T-cell (primary cell): ENCODE measurements around the gene HHAT. TPM values are rescaled to one million over a fixed set of nuclear protein-coding genes. Genes with fewer than 3 reads are reported as not detected.

ENCODE experiments used
- ATAC-seq, 4 experiments: fragments of 200-7000 bp in 3 of 4; fragments of 150-1000 bp in 1 of 4; cut with Tn5 transposase; replicated peaks in 1 of 4; 1 replicate in 3 of 4; 2 replicates in 1 of 4; pipeline ENCODE4 v1.10.0; 2021; ENCODE audit warnings: moderate library complexity in 3 of 4, mild to moderate bottlenecking in 2 of 4, moderate number of reproducible peaks in 1 of 4
- CTCF ChIA-PET, 2 donors: fragments of 300-600 bp; sonication (Branson Sonifier 250); formaldehyde crosslinking; loops; one replicate each; lab custom pipeline; 2022; ENCODE audit warnings: antibody characterized with exemption in 2 of 2; lab: Charles Lee
- POLR2A ChIA-PET, 2 donors: fragments of 300-600 bp; sonication (Branson Sonifier 250); formaldehyde crosslinking; loops; one replicate each; lab custom pipeline; 2022; ENCODE audit warnings: antibody characterized with exemption in 2 of 2; lab: Charles Lee
- DNase-seq, 35 experiments: peaks; one replicate each; pipeline versions ENCODE4 v3.0.0 to v3.0.0-alpha.2; 2013 to 2023
- H3K27ac ChIP-seq: one replicate; pipeline ENCODE4 v1.5.1; 2013; ENCODE audit warnings: low read length
- H3K27me3 ChIP-seq, 2 experiments: replicated peaks in 1 of 2; 1 replicate in 1 of 2; 2 replicates in 1 of 2; pipeline versions ENCODE4 v1.6.1 to v1.7.0; 2013; ENCODE audit warnings: low read length in 1 of 2, mixed read lengths in 1 of 2; ENCODE audit not compliant: control insufficient read depth in 2 of 2, insufficient read depth in 2 of 2; ENCODE audit errors: extremely low read depth in 1 of 2
- H3K36me3 ChIP-seq, 2 donors: 1 replicate in 1 of 2; 2 replicates in 1 of 2; pipeline versions ENCODE4 v1.6.1 to v1.7.0; 2013; ENCODE audit warnings: low read length in 1 of 2; ENCODE audit not compliant: control insufficient read depth in 2 of 2, insufficient read depth in 1 of 2; ENCODE audit errors: extremely low read depth in 1 of 2
- H3K4me1 ChIP-seq, 2 experiments: 1 replicate in 1 of 2; 2 replicates in 1 of 2; pipeline versions ENCODE4 v1.6.1 to v1.7.0; 2013; ENCODE audit warnings: low read length in 2 of 2, mixed read lengths in 1 of 2; ENCODE audit not compliant: insufficient read depth in 2 of 2, control insufficient read depth in 1 of 2; ENCODE audit errors: extremely low read depth in 1 of 2
- H3K4me3 ChIP-seq, 2 donors: 1 replicate in 1 of 2; 2 replicates in 1 of 2; pipeline versions ENCODE4 v1.5.1 to v1.7.0; 2013; ENCODE audit warnings: mild to moderate bottlenecking in 2 of 2, low read length in 1 of 2, moderate library complexity in 1 of 2; ENCODE audit not compliant: control insufficient read depth in 1 of 2; ENCODE audit errors: extremely low read depth in 1 of 2
- H3K9me3 ChIP-seq: 2 replicates; pipeline ENCODE4 v1.7.0; 2013
- H3K27ac Mint-ChIP-seq, 2 donors: one replicate each; pipeline ENCODE4 v1.8.0; 2020 to 2021; ENCODE audit warnings: mild to moderate bottlenecking in 2 of 2, mixed read lengths in 2 of 2
- H3K27me3 Mint-ChIP-seq, 2 donors: one replicate each; pipeline ENCODE4 v1.8.0; 2021 to 2022; ENCODE audit warnings: mixed read lengths in 2 of 2
- H3K36me3 Mint-ChIP-seq: one replicate; pipeline ENCODE4 v1.8.0; 2021; ENCODE audit warnings: mixed read lengths
- H3K4me1 Mint-ChIP-seq, 3 donors: one replicate each; pipeline ENCODE4 v1.8.0; 2020 to 2022; ENCODE audit warnings: mixed read lengths in 3 of 3, mild to moderate bottlenecking in 1 of 3
- H3K4me3 Mint-ChIP-seq, 3 donors: one replicate each; pipeline ENCODE4 v1.8.0; 2020 to 2022; ENCODE audit warnings: mild to moderate bottlenecking in 3 of 3, mixed read lengths in 3 of 3, moderate library complexity in 3 of 3
- H3K9me3 Mint-ChIP-seq, 3 donors: one replicate each; pipeline ENCODE4 v1.8.0; 2020 to 2022; ENCODE audit warnings: mixed read lengths in 3 of 3
- WGBS: methylation state at CpG from one replicate; pipeline ENCODE4 v1.1.5; 2013; ENCODE audit warnings: missing lambda C conversion rate; ENCODE audit not compliant: insufficient coverage; 5-methylcytosine and 5-hydroxymethylcytosine counted together
- total RNA-seq, 35 experiments: library from RNA in 6 of 35; stranded (reverse) in 6 of 35; fragments of 120-200 nt in 1 of 35; gene quantifications; one replicate each; pipeline versions ENCODE4 v1.2.1 to v1.2.4 and lab custom pipeline; 2013 to 2026

HHAT gene
- total RNA-seq, 5 donors from 2014 or later (not counting 1 experiment from before 2014, with no cell fraction given) = 2.2 to 7.9 (median 4.1) TPM

- no peaks in the 10 kb centered on the region for H3K36me3 ChIP-seq
- Mint-ChIP-seq H3K4me3 (no peak overlapping the region), H3K4me1 (no peaks in the 10 kb centered on the region), H3K27ac (no peak overlapping the region), H3K9me3 (no peaks in the 10 kb centered on the region), H3K27me3 (peaks cover 0 to 2% of the 10 kb centered on the region in 2 donors), H3K36me3 (peaks cover 11% of the 10 kb centered on the region)
- H3K9me3 ChIP-seq = no peaks in the 10 kb centered on the region
- no peak overlapping the region for H3K27ac ChIP-seq
- H3K27me3 ChIP-seq = no peaks in the 10 kb centered on the region
- CTCF ChIA-PET = interaction anchor here in 1 of 2 donors (0.6 kb wide), 1 partner anchor 274 kb away, joined by 3 read pairs; no protein-coding TSS in a partner anchor
- DNase-seq (no peak), ATAC-seq (no peak)
- no CpG with 5 or more reads among the region's 2 CpGs for WGBS
- POLR2A ChIA-PET = interaction anchor here in 1 of 2 donors (0.7 kb wide), 1 partner anchor 1459 kb away, joined by 3 read pairs; no protein-coding TSS in a partner anchor
- no peaks in the 10 kb centered on the region for H3K4me1 ChIP-seq
- H3K4me3 ChIP-seq = no peak overlapping the region
Measured at GRCh38 chr1:210483821-210484220, 155.1 kb downstream of the HHAT start.

GRCh38 chr1:210487021-210487420 is 158.3 kb downstream of the HHAT start:
- no peaks in the 10 kb centered on the region for H3K4me1 Mint-ChIP-seq
- ATAC-seq (no peak), DNase-seq (no peak)
- no peaks in the 10 kb centered on the region for H3K4me1 ChIP-seq
- H3K27me3 ChIP-seq = no peaks in the 10 kb centered on the region
- no peak overlapping the region for H3K27ac ChIP-seq
- CTCF ChIA-PET = no interaction called here
- POLR2A ChIA-PET = no interaction called here
- 73% methylated on average over 1 of the region's 2 CpGs for WGBS
- no peak overlapping the region for H3K27ac Mint-ChIP-seq
- no peak overlapping the region for H3K4me3 ChIP-seq
- H3K27me3 Mint-ChIP-seq = peaks cover 0 to 2% of the 10 kb centered on the region in 2 donors
- no peaks in the 10 kb centered on the region for H3K36me3 ChIP-seq
- no peaks in the 10 kb centered on the region for H3K9me3 Mint-ChIP-seq
- peaks cover 6% of the 10 kb centered on the region for H3K36me3 Mint-ChIP-seq
- no peaks in the 10 kb centered on the region for H3K9me3 ChIP-seq
- H3K4me3 Mint-ChIP-seq = no peak overlapping the region

GRCh38 chr1:210489491-210489890 is 160.8 kb downstream of the HHAT start:
- DNase-seq (no peak), ATAC-seq (no peak)
- Mint-ChIP-seq H3K4me3 (no peak overlapping the region), H3K36me3 (peaks cover 10% of the 10 kb centered on the region), H3K9me3 (no peaks in the 10 kb centered on the region), H3K27me3 (peaks cover 0 to 2% of the 10 kb centered on the region in 2 donors), H3K4me1 (no peaks in the 10 kb centered on the region), H3K27ac (no peak overlapping the region)
- 100% methylated on average over 1 of the region's 1 CpG for WGBS
- no peaks in the 10 kb centered on the region for H3K27me3 ChIP-seq
- H3K4me3 ChIP-seq = no peak overlapping the region
- POLR2A ChIA-PET = no interaction called here
- H3K36me3 ChIP-seq = no peaks in the 10 kb centered on the region
- H3K9me3 ChIP-seq = no peaks in the 10 kb centered on the region
- CTCF ChIA-PET = no interaction called here
- no peaks in the 10 kb centered on the region for H3K4me1 ChIP-seq
- no peak overlapping the region for H3K27ac ChIP-seq

- no peaks in the 10 kb centered on the region for H3K9me3 ChIP-seq
- H3K27me3 Mint-ChIP-seq = peaks cover 0 to 2% of the 10 kb centered on the region in 2 donors
- no peaks in the 10 kb centered on the region for H3K36me3 ChIP-seq
- peaks cover 10% of the 10 kb centered on the region for H3K36me3 Mint-ChIP-seq
- ChIA-PET POLR2A (no interaction called here), CTCF (no interaction called here)
- no peak overlapping the region for H3K4me3 ChIP-seq
- H3K27me3 ChIP-seq = no peaks in the 10 kb centered on the region
- H3K9me3 Mint-ChIP-seq = no peaks in the 10 kb centered on the region
- no peak for DNase-seq
- H3K27ac ChIP-seq = no peak overlapping the region
- no peak for ATAC-seq
- no peak overlapping the region for H3K4me3 Mint-ChIP-seq
- no peak overlapping the region for H3K27ac Mint-ChIP-seq
- no CpG with 5 or more reads among the region's 1 CpG for WGBS
- H3K4me1 ChIP-seq = no peaks in the 10 kb centered on the region
- H3K4me1 Mint-ChIP-seq = no peaks in the 10 kb centered on the region
Measured at GRCh38 chr1:210490781-210491180, 162.1 kb downstream of the HHAT start.

GRCh38 chr1:210496063-210496462 is 167.4 kb downstream of the HHAT start:
- ChIA-PET POLR2A (no interaction called here), CTCF (no interaction called here)
- no peaks in the 10 kb centered on the region for H3K27me3 ChIP-seq
- WGBS = no CpG with 5 or more reads among the region's 3 CpGs
- no peaks in the 10 kb centered on the region for H3K36me3 ChIP-seq
- ATAC-seq (no peak), DNase-seq (no peak)
- no peaks in the 10 kb centered on the region for H3K4me1 ChIP-seq
- Mint-ChIP-seq H3K27me3 (no peaks in the 10 kb centered on the region), H3K4me3 (no peak overlapping the region), H3K9me3 (no peaks in the 10 kb centered on the region), H3K4me1 (no peaks in the 10 kb centered on the region), H3K36me3 (peaks cover 4% of the 10 kb centered on the region), H3K27ac (no peak overlapping the region)
- H3K27ac ChIP-seq = no peak overlapping the region
- no peaks in the 10 kb centered on the region for H3K9me3 ChIP-seq
- no peak overlapping the region for H3K4me3 ChIP-seq

- no CpG with 5 or more reads among the region's 2 CpGs for WGBS
- Histone ChIP-seq H3K27me3 (no peaks in the 10 kb centered on the region), H3K4me3 (no peak overlapping the region), H3K36me3 (no peaks in the 10 kb centered on the region), H3K27ac (no peak overlapping the region), H3K9me3 (no peaks in the 10 kb centered on the region), H3K4me1 (no peaks in the 10 kb centered on the region)
- Mint-ChIP-seq H3K9me3 (no peaks in the 10 kb centered on the region), H3K27ac (no peak overlapping the region), H3K4me1 (no peaks in the 10 kb centered on the region), H3K27me3 (no peaks in the 10 kb centered on the region), H3K4me3 (no peak overlapping the region), H3K36me3 (no peaks in the 10 kb centered on the region)
- ChIA-PET POLR2A (no interaction called here), CTCF (no interaction called here)
- DNase-seq (no peak), ATAC-seq (no peak)
Measured at GRCh38 chr1:210499956-210500355, 171.3 kb downstream of the HHAT start.

GRCh38 chr1:210500831-210501230 is 172.1 kb downstream of the HHAT start:
- Mint-ChIP-seq H3K27me3 (no peaks in the 10 kb centered on the region), H3K9me3 (no peaks in the 10 kb centered on the region), H3K4me1 (no peaks in the 10 kb centered on the region), H3K4me3 (no peak overlapping the region), H3K36me3 (no peaks in the 10 kb centered on the region), H3K27ac (no peak overlapping the region)
- Histone ChIP-seq H3K4me1 (no peaks in the 10 kb centered on the region), H3K9me3 (no peaks in the 10 kb centered on the region), H3K4me3 (no peak overlapping the region), H3K27me3 (no peaks in the 10 kb centered on the region), H3K27ac (no peak overlapping the region), H3K36me3 (no peaks in the 10 kb centered on the region)
- no peak for ATAC-seq
- ChIA-PET POLR2A (no interaction called here), CTCF (interaction anchor here in 1 of 2 donors (0.5 kb wide), 1 partner anchor 739 kb away, joined by 4 read pairs; no protein-coding TSS in a partner anchor)
- no peak for DNase-seq
- 100% methylated on average over 2 of the region's 2 CpGs for WGBS
